ENCODE measurements around the gene ADAM22. TPM values are rescaled to one million over a fixed set of nuclear protein-coding genes. Genes with fewer than 3 reads are reported as not detected.

Gene ADAM22
- total and polyA plus RNA-seq, 10 of the 15 experiments (the other 5 are each of a cell fraction or from before 2014, with no cell fraction given) = 1.4 to 24.5 (median 7.6) TPM

GRCh38 chr7:88185650-88186049 lies 251.6 kb downstream of the ADAM22 start (continued):
- no peak for TF ChIP-seq ZBTB33 (IDR thresholded peaks at IDR 0.05)
- no peak for TF ChIP-seq BRCA1 (IDR thresholded peaks at IDR 0.05; ENCODE audit: low read depth, low read length)
- TF ChIP-seq TCF12 (IDR thresholded peaks at IDR 0.05; ENCODE audit: low read depth, low read length) = no peak
- TF ChIP-seq CBFB (IDR thresholded peaks at IDR 0.05; ENCODE audit: low read depth) = no peak
- no peak for TF ChIP-seq ATF7 (IDR thresholded peaks at IDR 0.05; ENCODE audit: low read depth)

- intact Hi-C loops (cut with micrococcal nuclease; ENCODE audit: unreplicated experiment) = no loop called here
- H3K36me3 ChIP-seq (ENCODE audit: control insufficient read depth in 2 of 2, insufficient read depth in 2 of 2, low read length in 1 of 2) = no peaks in the 10 kb centered on the region
- SMC1A ChIA-PET (ENCODE audit: uncharacterized antibody, unreplicated experiment) = interaction anchor here (0.6 to 4.0 kb wide), 4 partner anchors 10 to 888 kb away, joined by 3 to 23 read pairs (median 6); no protein-coding TSS in a partner anchor
- POLR2A ChIA-PET = interaction anchor here (2.0 kb wide), 1 partner anchor 10 kb away, joined by 5 read pairs; no protein-coding TSS in a partner anchor
- RAD21 ChIA-PET (ENCODE audit: unreplicated experiment) = interaction anchor here (1.0 to 1.7 kb wide), 3 partner anchors 10 to 22 kb away, joined by 3 to 5 read pairs (median 3); no protein-coding TSS in a partner anchor
- H3K4me1 ChIP-seq (ENCODE audit: control insufficient read depth, insufficient read depth, low read length) = no peaks in the 10 kb centered on the region
- ATAC-seq = no peak
- H3K9ac ChIP-seq (ENCODE audit: control insufficient read depth, insufficient read depth, low read length) = no peak overlapping the region
- in situ Hi-C loops (cut with MboI) = no loop called here
- no peaks in the 10 kb centered on the region for H3K9me3 ChIP-seq (replicated peaks; ENCODE audit: control insufficient read depth, insufficient read depth, low read length)
- CTCF ChIA-PET = interaction anchor here (1.0 to 3.6 kb wide), 3 partner anchors 11 to 21 kb away, joined by 4 to 12 read pairs (median 4); no protein-coding TSS in a partner anchor
- no peaks in the 10 kb centered on the region for H3K79me2 ChIP-seq (ENCODE audit: control insufficient read depth, insufficient read depth, low read length)
- no peak overlapping the region for H3K4me3 ChIP-seq
- H3K4me2 ChIP-seq (ENCODE audit: control insufficient read depth, insufficient read depth) = no peak overlapping the region
- no peak overlapping the region for H2AFZ ChIP-seq (ENCODE audit: control insufficient read depth, low read depth, low read length)
- no peaks in the 10 kb centered on the region for H3K27me3 ChIP-seq (replicated peaks in 1 of 2; ENCODE audit: control insufficient read depth in 2 of 2, insufficient read depth in 2 of 2, low read length in 1 of 2)
- BruUV-seq (replicated peaks) = no TSS peak
- H3K27ac ChIP-seq (ENCODE audit: control insufficient read depth, insufficient read depth) = no peak overlapping the region
- 82% methylated on average over 3 of the region's 3 CpGs for WGBS (ENCODE audit: insufficient coverage, insufficient replicate concordance, low lambda C conversion rate, missing lambda C conversion rate)
- no peak for DNase-seq (ENCODE audit: low read depth, low spot score)
- no peak for FAIRE-seq
- no peaks in the 10 kb centered on the region for H4K20me1 ChIP-seq (ENCODE audit: control insufficient read depth, insufficient read depth)
- TF ChIP-seq MEF2B (IDR thresholded peaks at IDR 0.05; ENCODE audit: partially characterized antibody, poor library complexity, severe bottlenecking) = no peak
- TF ChIP-seq ZNF622 (IDR thresholded peaks at IDR 0.05) = no peak
- TF ChIP-seq CBFB (IDR thresholded peaks at IDR 0.05; ENCODE audit: low read depth) = no peak
- TF ChIP-seq BMI1 (IDR thresholded peaks at IDR 0.05; ENCODE audit: borderline replicate concordance) = no peak
- no peak for TF ChIP-seq CBX3 (IDR thresholded peaks at IDR 0.05; ENCODE audit: borderline replicate concordance, low read depth)
- no peak for TF ChIP-seq ASH2L (IDR thresholded peaks at IDR 0.05; ENCODE audit: borderline replicate concordance, low read depth)
- no peak for TF ChIP-seq ELK1 (IDR thresholded peaks at IDR 0.05; ENCODE audit: low read depth, low read length)
- TF ChIP-seq SMAD1 (IDR thresholded peaks at IDR 0.05; ENCODE audit: low read depth, partially characterized antibody) = no peak
- no peak for TF ChIP-seq PAX5 (IDR thresholded peaks at IDR 0.05; ENCODE audit: borderline replicate concordance, low read depth, low read length)
- TF ChIP-seq FOXM1 (IDR thresholded peaks at IDR 0.05; ENCODE audit: low read depth, low read length) = no peak
- TF ChIP-seq BRCA1 (IDR thresholded peaks at IDR 0.05; ENCODE audit: low read depth, low read length) = no peak
- TF ChIP-seq ZSCAN29 (IDR thresholded peaks at IDR 0.05) = no peak
- TF ChIP-seq HSF1 (IDR thresholded peaks at IDR 0.05; ENCODE audit: low read depth, low read length) = no peak
- TF ChIP-seq EZH2 (IDR thresholded peaks at IDR 0.05; ENCODE audit: borderline replicate concordance, control insufficient read depth, low read depth, low read length) = no peak
- no peak for TF ChIP-seq POLR2AphosphoS5 (IDR thresholded peaks at IDR 0.05; ENCODE audit: low read length)
- no peak for TF ChIP-seq HDAC2 (IDR thresholded peaks at IDR 0.05)
- no peak for TF ChIP-seq KDM1A (IDR thresholded peaks at IDR 0.05; ENCODE audit: borderline replicate concordance)
Measured at GRCh38 chr7:88191911-88192310, 257.9 kb downstream of the ADAM22 start.

All from GM12878 (cell line).